Measurements from ENCODE around the gene GBA2. TPM values are rescaled to one million over a fixed set of nuclear protein-coding genes. Genes with fewer than 3 reads are reported as not detected.

Gene GBA2
- total RNA-seq, 4 donors from 2014 or later: 71.4 to 111 (median 101) TPM

- TF ChIP-seq POLR2A (IDR thresholded peaks at IDR 0.05) (peak in 1 of 2 donors; percentile 86), CTCF (IDR thresholded peaks at IDR 0.05) (no peak)
Measured at GRCh38 chr9:35732185-35732799, 16.7 kb downstream of the GBA2 start, which contains the start of the genes CREB3 and TLN1. TSS of gene CREB3 (plus strand) at chr9:35732666. CDS start at chr9:35732773, 107 bp downstream. TSS of gene TLN1 (minus strand) at chr9:35732195. CDS start at chr9:35725694, 6,501 bp downstream.

GRCh38 chr9:35731415-35732184 is 17.4 kb downstream of the GBA2 start:
- H3K27me3 ChIP-seq: no peaks in the 10 kb centered on the region
- H3K4me1 ChIP-seq: peaks cover 50 to 55% of the 10 kb centered on the region in 2 donors
- 2% methylated on average over 18 to 23 of the region's 47 CpGs for WGBS, 2 donors
- H3K4me3 ChIP-seq (replicated peaks in 1 of 3): peak overlapping the region; percentile 72 to 83 (median 82)
- peaks cover 16 to 18% of the 10 kb centered on the region in 2 donors for H3K36me3 ChIP-seq
- DNase-seq: no peak
- TF ChIP-seq POLR2A (IDR thresholded peaks at IDR 0.05) (no peak), CTCF (IDR thresholded peaks at IDR 0.05) (no peak)
- peak overlapping the region; percentile 88 to 96 (median 89) for H3K27ac ChIP-seq
- intact Hi-C loops (cut with DNase I): loop anchor here (5.0 kb wide), 1 partner anchor 129 kb away; no protein-coding TSS in a partner anchor
- H3K9me3 ChIP-seq: no peaks in the 10 kb centered on the region

More at GRCh38 chr9:35732185-35732799, 16.7 kb downstream of the GBA2 start, which contains the start of the genes CREB3 and TLN1:
- 0% methylated on average over 13 to 29 of the region's 49 CpGs for WGBS, 2 donors
- Histone ChIP-seq H3K27me3 (no peaks in the 10 kb centered on the region), H3K36me3 (peaks cover 23 to 25% of the 10 kb centered on the region in 2 donors), H3K9me3 (no peaks in the 10 kb centered on the region), H3K27ac (peak within 1 kb of the TSS; percentile 88 to 96 (median 89)), H3K4me1 (peaks cover 50 to 51% of the 10 kb centered on the region in 2 donors), H3K4me3 (replicated peaks in 1 of 3) (peak within 1 kb of the TSS; percentile 82 to 90 (median 83))
- DNase-seq: peak; percentile 99
- intact Hi-C loops (cut with DNase I): loop anchor here (5.0 kb wide), 1 partner anchor 130 kb away; no protein-coding TSS in a partner anchor

GRCh38 chr9:35730486-35730854 is 18.6 kb downstream of the GBA2 start:
- intact Hi-C loops (cut with DNase I): loop anchor here (5.0 kb wide), 1 partner anchor 128 kb away; no protein-coding TSS in a partner anchor
- WGBS, 2 donors: 78 to 81% methylated on average over 2 of the region's 2 CpGs
- Histone ChIP-seq H3K27me3 (no peaks in the 10 kb centered on the region), H3K4me3 (replicated peaks in 1 of 3) (peak overlapping the region in 1 of 3 donors; percentile 82), H3K27ac (peak overlapping the region in 2 of 3 donors; percentile 89 to 96), H3K4me1 (peaks cover 50 to 55% of the 10 kb centered on the region in 2 donors), H3K36me3 (peaks cover 7 to 8% of the 10 kb centered on the region in 2 donors), H3K9me3 (no peaks in the 10 kb centered on the region)
- TF ChIP-seq CTCF (IDR thresholded peaks at IDR 0.05): no peak
- DNase-seq: no peak

GRCh38 chr9:35729700-35730485 is 19.1 kb downstream of the GBA2 start:
- Histone ChIP-seq H3K4me3 (replicated peaks in 1 of 3) (peak overlapping the region in 1 of 3 donors; percentile 82), H3K36me3 (peaks cover 5 to 8% of the 10 kb centered on the region in 2 donors), H3K27me3 (no peaks in the 10 kb centered on the region), H3K27ac (peak overlapping the region in 2 of 3 donors; percentile 17 to 59), H3K4me1 (peaks cover 50 to 55% of the 10 kb centered on the region in 2 donors), H3K9me3 (no peaks in the 10 kb centered on the region)
- DNase-seq: peak; percentile 6 to 27
- 45 to 50% methylated on average over 6 of the region's 6 CpGs for WGBS, 2 donors
- no peak for TF ChIP-seq POLR2A (IDR thresholded peaks at IDR 0.05)
- peak in 4 of 6 experiments; percentile 10 to 48 (median 40) for TF ChIP-seq CTCF (IDR thresholded peaks at IDR 0.05)
- intact Hi-C loops (cut with DNase I): loop anchor here (5.0 kb wide), 2 partner anchors 78 to 128 kb away; partner anchors contain the start of gene SIT1

Measured in thyroid gland (tissue), 4 donors.